Ishikawa (cell line): ENCODE results near the gene TECPR2.

Experiments used
- CEBPB ChIP-seq: IDR thresholded peaks from 2 replicates; pipeline ENCODE4 v1.6.1; 2012
- EGR1 ChIP-seq: IDR thresholded peaks from 2 replicates; pipeline ENCODE4 v1.6.1; 2012
- MAX ChIP-seq: IDR thresholded peaks from 2 replicates; pipeline ENCODE4 v1.6.1; 2012
- RAD21 ChIP-seq: IDR thresholded peaks from 2 replicates; pipeline ENCODE4 v1.6.1; 2012; ENCODE audit warnings: low read depth
- REST ChIP-seq: IDR thresholded peaks from 2 replicates; pipeline ENCODE4 v1.6.1; 2012; ENCODE audit warnings: low read depth, mild to moderate bottlenecking
- YY1 ChIP-seq: IDR thresholded peaks from 2 replicates; pipeline ENCODE4 v1.6.1; 2012; ENCODE audit warnings: low read depth

GRCh38 chr14:102472791-102473150 is 110.0 kb downstream of the TECPR2 start:
- no peak for TF ChIP-seq MAX
- TF ChIP-seq CEBPB = no peak
- no peak for TF ChIP-seq RAD21
- no peak for TF ChIP-seq REST
- TF ChIP-seq YY1 = no peak
- no peak for TF ChIP-seq EGR1
